Measurements from ENCODE around the gene IGSF9B. TPM values are rescaled to one million over a fixed set of nuclear protein-coding genes. Genes with fewer than 3 reads are reported as not detected.

IGSF9B gene
- total RNA-seq, 1 experiment from 2014 or later = 2.2 TPM

DNA sequence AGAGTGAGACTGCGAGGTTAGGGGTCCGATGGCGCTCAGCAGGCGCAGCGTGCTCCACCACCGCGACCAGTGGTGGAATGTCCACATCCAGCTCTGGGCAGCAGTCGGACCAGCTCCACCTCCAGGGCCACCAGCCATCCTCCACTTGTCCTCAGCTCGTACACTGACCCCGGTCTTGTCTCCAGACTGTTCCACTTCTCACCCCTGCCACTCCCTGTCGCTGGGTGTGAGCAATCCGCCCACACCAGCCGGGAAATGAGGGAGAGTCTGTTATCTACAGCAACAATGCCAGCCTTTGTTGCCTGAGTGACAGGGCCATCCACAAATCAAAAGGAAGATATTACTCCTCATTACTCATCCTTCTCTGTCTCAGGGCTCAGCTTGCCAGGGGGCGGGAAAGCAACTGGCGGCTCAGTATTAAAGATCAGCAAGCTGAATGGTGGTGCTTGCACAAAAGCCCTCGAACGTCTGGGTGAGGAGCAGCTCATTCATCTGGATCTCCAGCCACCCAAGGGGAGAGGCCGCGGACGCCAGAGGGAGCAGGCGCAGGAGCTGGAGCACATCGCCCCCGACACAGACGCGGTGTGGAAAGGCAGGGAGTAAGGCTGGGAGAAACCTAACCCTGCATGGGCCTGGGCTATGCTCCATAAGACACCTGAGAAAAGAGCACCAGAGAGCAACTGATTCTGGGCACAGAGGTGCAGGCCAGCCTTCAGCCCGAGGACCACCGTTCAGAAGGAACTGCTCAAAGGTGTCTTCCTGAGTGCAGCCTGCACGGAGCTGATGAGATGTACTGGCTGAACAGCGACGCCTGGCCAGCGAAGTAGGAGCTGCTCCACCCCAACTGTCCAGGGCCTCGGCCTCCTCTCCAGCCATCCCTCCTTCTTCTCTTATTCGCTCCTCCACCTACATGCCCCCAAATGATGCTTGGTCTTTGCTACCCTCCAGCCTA lies 21.9 kb downstream of the IGSF9B start:
- Histone ChIP-seq H3K36me3 (ENCODE audit: control insufficient read depth, insufficient read depth, low read length) (no peaks in the 10 kb centered on the region), H3K27me3 (ENCODE audit: control insufficient read depth, insufficient read depth, low read length) (no peaks in the 10 kb centered on the region), H3K27ac (ENCODE audit: low read length) (no peak overlapping the region), H3K4me1 (ENCODE audit: control insufficient read depth, insufficient read depth, low read length) (no peaks in the 10 kb centered on the region), H3K9me3 (ENCODE audit: control insufficient read depth, insufficient read depth, low read depth, low read length) (no peaks in the 10 kb centered on the region), H3K4me3 (ENCODE audit: low read depth in 2 of 2, low read length in 2 of 2) (no peak overlapping the region)
- no TSS peak for BruUV-seq (replicated peaks)
- ATAC-seq (no peak), DNase-seq (ENCODE audit: low read depth, low spot score) (no peak)
- CTCF ChIA-PET = interaction anchor here (1.1 kb wide), 1 partner anchor 12 kb away, joined by 3 read pairs; no protein-coding TSS in a partner anchor
- POLR2A ChIA-PET = no interaction called here
- in situ Hi-C loops (cut with HindIII; ENCODE audit: low pct_unique_long_range_greater_than_20kb, low sequenced_read_pairs) (no loop called here), intact Hi-C loops (cut with micrococcal nuclease; ENCODE audit: unreplicated experiment) (no loop called here)
- TF ChIP-seq, protein P1, sequence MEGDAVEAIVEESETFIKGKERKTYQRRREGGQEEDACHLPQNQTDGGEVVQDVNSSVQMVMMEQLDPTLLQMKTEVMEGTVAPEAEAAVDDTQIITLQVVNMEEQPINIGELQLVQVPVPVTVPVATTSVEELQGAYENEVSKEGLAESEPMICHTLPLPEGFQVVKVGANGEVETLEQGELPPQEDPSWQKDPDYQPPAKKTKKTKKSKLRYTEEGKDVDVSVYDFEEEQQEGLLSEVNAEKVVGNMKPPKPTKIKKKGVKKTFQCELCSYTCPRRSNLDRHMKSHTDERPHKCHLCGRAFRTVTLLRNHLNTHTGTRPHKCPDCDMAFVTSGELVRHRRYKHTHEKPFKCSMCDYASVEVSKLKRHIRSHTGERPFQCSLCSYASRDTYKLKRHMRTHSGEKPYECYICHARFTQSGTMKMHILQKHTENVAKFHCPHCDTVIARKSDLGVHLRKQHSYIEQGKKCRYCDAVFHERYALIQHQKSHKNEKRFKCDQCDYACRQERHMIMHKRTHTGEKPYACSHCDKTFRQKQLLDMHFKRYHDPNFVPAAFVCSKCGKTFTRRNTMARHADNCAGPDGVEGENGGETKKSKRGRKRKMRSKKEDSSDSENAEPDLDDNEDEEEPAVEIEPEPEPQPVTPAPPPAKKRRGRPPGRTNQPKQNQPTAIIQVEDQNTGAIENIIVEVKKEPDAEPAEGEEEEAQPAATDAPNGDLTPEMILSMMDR (IDR thresholded peaks at IDR 0.05) = no peak
- TF ChIP-seq, protein P2, sequence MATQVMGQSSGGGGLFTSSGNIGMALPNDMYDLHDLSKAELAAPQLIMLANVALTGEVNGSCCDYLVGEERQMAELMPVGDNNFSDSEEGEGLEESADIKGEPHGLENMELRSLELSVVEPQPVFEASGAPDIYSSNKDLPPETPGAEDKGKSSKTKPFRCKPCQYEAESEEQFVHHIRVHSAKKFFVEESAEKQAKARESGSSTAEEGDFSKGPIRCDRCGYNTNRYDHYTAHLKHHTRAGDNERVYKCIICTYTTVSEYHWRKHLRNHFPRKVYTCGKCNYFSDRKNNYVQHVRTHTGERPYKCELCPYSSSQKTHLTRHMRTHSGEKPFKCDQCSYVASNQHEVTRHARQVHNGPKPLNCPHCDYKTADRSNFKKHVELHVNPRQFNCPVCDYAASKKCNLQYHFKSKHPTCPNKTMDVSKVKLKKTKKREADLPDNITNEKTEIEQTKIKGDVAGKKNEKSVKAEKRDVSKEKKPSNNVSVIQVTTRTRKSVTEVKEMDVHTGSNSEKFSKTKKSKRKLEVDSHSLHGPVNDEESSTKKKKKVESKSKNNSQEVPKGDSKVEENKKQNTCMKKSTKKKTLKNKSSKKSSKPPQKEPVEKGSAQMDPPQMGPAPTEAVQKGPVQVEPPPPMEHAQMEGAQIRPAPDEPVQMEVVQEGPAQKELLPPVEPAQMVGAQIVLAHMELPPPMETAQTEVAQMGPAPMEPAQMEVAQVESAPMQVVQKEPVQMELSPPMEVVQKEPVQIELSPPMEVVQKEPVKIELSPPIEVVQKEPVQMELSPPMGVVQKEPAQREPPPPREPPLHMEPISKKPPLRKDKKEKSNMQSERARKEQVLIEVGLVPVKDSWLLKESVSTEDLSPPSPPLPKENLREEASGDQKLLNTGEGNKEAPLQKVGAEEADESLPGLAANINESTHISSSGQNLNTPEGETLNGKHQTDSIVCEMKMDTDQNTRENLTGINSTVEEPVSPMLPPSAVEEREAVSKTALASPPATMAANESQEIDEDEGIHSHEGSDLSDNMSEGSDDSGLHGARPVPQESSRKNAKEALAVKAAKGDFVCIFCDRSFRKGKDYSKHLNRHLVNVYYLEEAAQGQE (IDR thresholded peaks at IDR 0.05; ENCODE audit: insufficient read depth in 1 of 2, low read depth in 2 of 2, low read length in 1 of 2) = no peak
- TF ChIP-seq POLR2AphosphoS5 (IDR thresholded peaks at IDR 0.05; ENCODE audit: low read depth, low read length) (no peak), TCF7L2 (IDR thresholded peaks at IDR 0.05; ENCODE audit: low read depth, low read length) (no peak), SIN3A (IDR thresholded peaks at IDR 0.05; ENCODE audit: borderline replicate concordance, insufficient read depth, low read depth, low read length) (no peak)

DNA sequence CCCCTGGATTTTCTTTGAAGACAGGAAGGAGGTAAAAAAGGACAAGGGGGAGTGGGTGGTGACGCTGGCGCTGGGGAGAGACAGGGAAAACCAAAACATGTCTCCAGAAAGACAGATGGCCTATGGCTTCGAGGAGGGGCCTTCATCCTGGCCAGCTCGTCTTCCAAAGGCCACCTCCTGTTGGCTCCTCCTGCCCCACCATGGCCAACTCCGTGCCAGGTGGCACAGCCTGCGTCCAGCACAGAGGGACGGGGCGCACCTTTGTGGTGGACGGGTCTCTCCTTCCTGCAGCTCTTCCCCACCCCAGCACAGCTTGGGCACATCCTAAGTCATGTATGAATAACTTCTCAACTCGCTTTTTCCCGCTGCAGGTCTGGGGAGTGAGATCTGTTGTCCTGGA lies 22.7 kb downstream of the IGSF9B start:
- Histone ChIP-seq H3K36me3 (ENCODE audit: control insufficient read depth, insufficient read depth, low read length) (no peaks in the 10 kb centered on the region), H3K27ac (ENCODE audit: low read length) (no peak overlapping the region), H3K9me3 (ENCODE audit: control insufficient read depth, insufficient read depth, low read depth, low read length) (no peaks in the 10 kb centered on the region), H3K4me3 (ENCODE audit: low read depth in 2 of 2, low read length in 2 of 2) (no peak overlapping the region), H3K27me3 (ENCODE audit: control insufficient read depth, insufficient read depth, low read length) (no peaks in the 10 kb centered on the region), H3K4me1 (ENCODE audit: control insufficient read depth, insufficient read depth, low read length) (no peaks in the 10 kb centered on the region)
- POLR2A ChIA-PET = interaction anchor here (0.6 kb wide), 1 partner anchor 129 kb away, joined by 3 read pairs; no protein-coding TSS in a partner anchor
- ATAC-seq (no peak), DNase-seq (ENCODE audit: low read depth, low spot score) (no peak)
- in situ Hi-C loops (cut with HindIII; ENCODE audit: low pct_unique_long_range_greater_than_20kb, low sequenced_read_pairs) = no loop called here
- CTCF ChIA-PET = interaction anchor here (1.1 kb wide), 1 partner anchor 11 kb away, joined by 3 read pairs; no protein-coding TSS in a partner anchor
- BruUV-seq (replicated peaks) = no TSS peak
- TF ChIP-seq, protein P2 (IDR thresholded peaks at IDR 0.05; ENCODE audit: insufficient read depth in 1 of 2, low read depth in 2 of 2, low read length in 1 of 2) = no peak
- TF ChIP-seq POLR2AphosphoS5 (IDR thresholded peaks at IDR 0.05; ENCODE audit: low read depth, low read length) (no peak), TCF7L2 (IDR thresholded peaks at IDR 0.05; ENCODE audit: low read depth, low read length) (no peak), SIN3A (IDR thresholded peaks at IDR 0.05; ENCODE audit: borderline replicate concordance, insufficient read depth, low read depth, low read length) (no peak)
- TF ChIP-seq, protein P1 (IDR thresholded peaks at IDR 0.05) = no peak
- intact Hi-C loops (cut with micrococcal nuclease; ENCODE audit: unreplicated experiment) = no loop called here

Data from Panc1 (cell line).